HUDEP-2 (cell line): ENCODE data around the gene VIPR2.

Experiments used
- DNase-seq, 76 experiments: peaks; one replicate each; lab custom pipeline; 2025; ENCODE audit not compliant: unreplicated experiment in 76 of 76; lab: John Stamatoyannopoulos, UW

VIPR2 gene

GRCh38 chr7:159121476-159121875 is 23.2 kb downstream of the VIPR2 start:
- no peak for DNase-seq

- DNase-seq = no peak
Observed at GRCh38 chr7:159121068-159121467, 23.6 kb downstream of the VIPR2 start.

DNA sequence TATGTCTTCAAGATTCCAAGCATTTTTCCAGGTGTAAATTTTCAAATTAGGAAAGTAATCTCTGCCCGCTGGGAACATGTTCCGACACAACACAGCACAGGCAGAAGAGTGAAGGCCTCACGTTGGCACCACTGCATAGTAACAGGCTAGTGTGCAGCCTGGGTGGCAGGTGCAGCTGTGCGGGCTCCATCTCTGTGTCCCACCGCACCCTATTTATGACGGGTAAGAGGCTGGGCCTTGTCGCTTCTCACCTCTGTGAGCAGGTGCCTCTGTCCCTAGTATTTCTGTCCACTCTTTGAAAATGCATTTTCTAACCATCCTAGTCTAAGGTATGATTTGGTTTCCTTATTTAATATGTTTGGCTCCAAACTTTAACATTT is 24.1 kb downstream of the VIPR2 start:
- no peak for DNase-seq

DNA sequence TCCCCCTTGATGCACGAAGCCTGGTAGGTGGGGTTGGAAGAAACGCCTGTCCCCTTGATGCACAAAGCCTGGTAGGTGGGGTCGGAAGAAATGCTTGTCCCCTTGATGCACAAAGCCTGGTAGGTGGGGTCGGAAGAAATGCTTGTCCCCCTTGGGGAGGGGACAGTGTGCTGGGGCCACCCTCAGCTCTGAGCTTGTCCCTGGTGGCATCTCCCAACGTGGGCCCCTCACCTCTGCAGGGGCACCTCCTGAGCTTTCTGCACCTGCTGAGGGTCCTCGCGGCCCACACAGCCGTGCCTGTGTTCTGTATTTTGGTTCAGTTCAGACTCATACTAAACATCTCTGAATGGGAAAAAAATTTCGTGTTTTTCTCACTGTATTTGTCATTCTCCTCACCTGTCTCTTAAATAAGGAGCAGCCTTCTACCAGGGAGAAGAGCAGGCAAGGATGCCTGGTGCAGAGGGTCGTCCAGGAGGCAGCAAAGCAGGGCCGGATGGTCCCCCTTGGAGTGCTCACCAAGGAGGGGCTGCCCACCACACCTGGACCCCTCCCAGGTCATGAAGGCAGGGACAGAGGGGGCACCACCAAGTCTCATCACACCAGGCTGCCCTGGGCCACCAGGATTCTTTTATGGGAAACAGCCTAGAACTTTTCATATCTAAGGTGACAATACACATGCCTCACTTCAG is 24.7 kb downstream of the VIPR2 start:
- DNase-seq = no peak

- no peak for DNase-seq
Observed at GRCh38 chr7:159119026-159119741, 25.5 kb downstream of the VIPR2 start.

- DNase-seq = no peak
Observed at GRCh38 chr7:159118623-159119022, 26.0 kb downstream of the VIPR2 start.

- no peak for DNase-seq
Observed at GRCh38 chr7:159118197-159118595, 26.5 kb downstream of the VIPR2 start.

DNA sequence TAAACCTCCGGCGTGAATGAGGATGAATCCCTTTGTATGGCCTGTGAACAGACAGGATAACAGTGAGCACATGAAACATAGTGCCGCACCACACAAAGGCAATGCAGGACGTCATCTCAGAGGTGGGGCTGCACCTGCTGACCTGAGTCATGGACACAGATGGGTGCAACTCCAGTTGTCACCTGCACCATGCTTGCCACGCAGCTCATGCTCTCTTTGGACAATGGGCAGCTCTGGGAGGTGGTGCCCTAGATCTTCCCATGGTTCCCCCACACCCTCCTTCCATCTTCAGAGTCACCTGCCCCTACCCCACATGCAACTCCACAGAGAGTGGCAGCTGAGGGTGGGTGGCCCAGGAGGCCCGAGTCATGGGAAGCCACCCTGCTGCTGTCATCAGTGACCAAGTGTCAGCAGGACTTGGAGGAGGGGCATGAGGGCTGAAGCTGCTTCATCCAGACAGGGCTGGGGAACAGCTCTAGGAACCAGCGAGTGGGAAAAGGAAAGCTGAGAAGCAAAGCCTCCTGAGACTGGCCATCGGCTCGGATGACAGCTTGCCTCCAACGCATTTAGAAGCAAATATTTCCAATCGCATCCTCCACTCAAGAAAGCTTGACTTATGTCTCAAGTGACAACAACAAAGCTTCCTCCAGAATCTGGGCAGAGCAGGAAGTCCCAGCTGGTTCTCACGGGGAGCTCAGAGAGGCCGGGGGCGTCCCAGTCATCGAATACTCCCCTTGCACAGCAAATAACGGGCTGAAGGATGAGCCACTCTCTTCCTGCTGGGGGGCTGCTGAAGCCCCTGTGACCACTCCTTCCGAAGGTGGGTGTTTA is 27.1 kb downstream of the VIPR2 start:
- no peak for DNase-seq

GRCh38 chr7:159116581-159117339 is 27.9 kb downstream of the VIPR2 start:
- no peak for DNase-seq

DNA sequence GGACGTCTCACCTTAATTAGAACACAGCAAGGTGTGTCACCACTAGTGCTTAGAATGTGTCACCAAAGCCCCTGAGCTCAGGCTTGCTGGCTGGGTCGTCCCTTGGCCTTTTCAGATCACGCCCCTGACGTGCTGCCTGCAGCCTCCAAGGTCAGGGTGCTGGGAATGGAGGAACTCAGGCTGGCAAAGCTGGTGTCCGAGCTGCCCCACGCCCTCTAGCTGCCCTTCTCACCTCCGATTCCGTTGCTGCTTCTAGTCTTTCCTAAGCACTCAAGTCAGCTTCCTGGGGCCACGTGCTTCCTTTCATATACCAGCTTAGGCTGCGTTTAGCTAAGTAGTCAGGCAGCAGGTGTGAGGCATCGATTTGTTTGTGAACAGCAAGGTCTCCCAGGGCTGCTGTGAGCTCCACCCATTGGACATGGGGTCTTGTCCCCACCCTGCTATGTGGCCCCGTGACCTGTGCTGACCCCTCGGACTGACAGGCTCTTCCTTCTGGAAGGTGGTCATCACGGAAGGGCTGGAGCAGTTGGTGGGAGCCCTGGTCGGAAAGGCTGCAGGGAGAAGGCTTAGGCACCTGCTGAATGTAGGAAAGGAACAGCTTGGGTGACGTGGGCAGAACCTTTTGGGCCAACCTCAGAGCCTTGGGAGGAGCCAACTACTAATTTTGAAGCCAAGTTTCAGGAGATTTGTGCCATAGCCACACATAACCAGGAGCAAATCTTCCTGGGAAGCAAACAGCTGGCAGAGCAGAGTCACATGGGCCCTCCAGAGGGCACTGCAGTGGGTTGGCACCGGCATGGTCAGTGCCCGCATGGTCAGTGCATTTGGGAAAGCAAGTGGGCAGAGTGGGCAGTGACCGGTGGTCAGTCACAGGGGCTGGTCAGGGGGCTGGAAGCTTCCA is 28.8 kb downstream of the VIPR2 start:
- DNase-seq = no peak

DNA sequence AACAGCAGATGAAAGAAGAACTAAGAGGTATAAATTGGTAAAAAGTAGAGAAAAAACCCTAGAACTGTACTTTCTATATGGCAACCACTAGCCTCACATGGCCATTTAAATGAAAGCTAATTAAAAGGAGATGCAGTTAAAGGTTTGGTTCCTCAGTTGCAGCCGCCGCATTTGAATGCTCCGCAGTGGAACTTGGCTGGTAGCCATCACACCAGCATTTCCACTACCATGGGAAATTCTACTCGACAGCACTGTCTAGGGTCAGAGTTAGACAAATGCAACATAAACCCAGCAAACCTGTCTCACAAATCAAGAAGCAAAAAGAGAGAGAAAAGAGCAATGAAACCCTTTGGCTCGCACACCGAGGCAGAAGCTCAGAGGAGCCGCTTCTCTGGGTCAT is 29.7 kb downstream of the VIPR2 start:
- DNase-seq = no peak

DNA sequence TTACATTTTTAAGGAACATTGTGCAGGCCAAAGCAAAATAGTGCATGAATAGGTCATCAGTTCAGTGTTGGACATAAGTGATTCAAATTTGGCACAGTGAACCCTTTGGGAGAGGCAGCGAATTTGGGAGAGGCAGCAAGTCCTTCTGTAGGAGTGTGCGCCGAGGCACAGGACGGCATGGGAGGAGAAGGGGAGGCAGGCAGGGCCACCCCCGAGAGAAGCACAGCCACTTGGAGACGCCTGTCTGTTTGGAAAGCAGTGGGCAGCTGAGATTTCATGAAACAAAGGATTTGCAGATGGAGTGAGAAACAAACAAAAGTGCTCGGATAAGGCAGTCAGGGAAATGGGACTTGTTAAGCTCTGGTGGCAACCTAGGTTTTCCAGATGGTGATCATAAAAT is 30.6 kb downstream of the VIPR2 start:
- no peak for DNase-seq

DNA sequence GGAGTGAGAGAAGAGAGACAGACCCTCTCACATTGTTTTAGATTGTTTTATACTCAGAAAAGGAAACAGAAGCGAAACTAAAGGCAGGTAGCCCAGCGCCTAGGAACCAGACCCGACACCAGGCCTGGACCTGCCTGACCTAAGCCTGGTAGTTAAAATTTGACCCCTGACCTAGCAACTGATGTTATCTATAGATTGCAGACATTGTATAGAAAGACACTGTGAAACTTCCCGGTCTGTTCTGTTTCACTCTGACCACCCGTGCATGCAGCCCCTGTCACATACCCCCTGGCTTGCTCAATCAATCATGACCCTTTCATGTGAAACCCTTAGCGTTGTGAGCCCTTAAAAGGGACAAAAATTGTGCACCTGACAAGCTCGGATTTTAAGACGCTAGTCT is 31.6 kb downstream of the VIPR2 start:
- no peak for DNase-seq

- no peak for DNase-seq
Observed at GRCh38 chr7:159112136-159113011, 32.3 kb downstream of the VIPR2 start.

DNA sequence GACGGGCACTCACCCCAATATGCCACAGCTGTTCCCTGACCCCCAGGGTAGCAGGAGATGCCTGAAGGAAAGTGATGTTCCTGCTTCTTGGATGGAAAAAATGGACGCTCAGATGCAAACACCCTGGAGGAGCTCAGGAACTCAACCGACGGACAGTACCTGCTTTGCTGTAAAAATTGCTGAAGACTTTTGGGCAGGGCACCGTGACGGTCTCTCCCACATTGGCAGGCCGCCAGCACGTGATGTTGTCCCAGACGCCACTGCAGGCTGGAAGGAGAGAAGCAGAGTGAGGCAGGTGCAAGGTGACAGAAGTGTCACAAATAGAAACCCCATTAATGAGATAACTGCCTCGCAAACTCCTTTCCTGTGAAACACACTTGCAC is 35.0 kb downstream of the VIPR2 start:
- no peak for DNase-seq

GRCh38 chr7:159108941-159109652 is 35.6 kb downstream of the VIPR2 start:
- DNase-seq = no peak

DNA sequence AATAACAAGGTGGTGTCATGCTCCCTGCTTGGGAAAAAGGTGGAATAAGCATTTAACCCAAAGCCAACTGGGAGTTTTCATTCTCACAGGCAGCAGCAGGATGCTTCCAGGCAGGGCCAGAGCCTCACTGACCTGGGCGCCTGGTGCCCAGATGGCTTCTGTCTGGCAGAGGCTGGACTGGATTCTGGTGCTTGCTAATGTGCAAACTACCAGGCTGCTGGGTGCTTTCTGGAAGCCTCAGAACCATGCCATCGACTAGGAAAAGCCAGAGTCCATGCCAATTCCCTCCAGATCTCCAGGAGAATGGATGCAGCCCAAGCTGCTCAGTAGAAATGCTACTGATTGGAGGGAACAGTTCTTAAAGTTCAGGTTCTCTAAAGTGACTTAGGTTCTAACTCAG is 36.2 kb downstream of the VIPR2 start:
- no peak for DNase-seq

- no peak for DNase-seq
Observed at GRCh38 chr7:159107161-159107892, 37.3 kb downstream of the VIPR2 start.
